ENCODE results near the gene SDCCAG8. TPM values are rescaled to one million over a fixed set of nuclear protein-coding genes. Genes with fewer than 3 reads are reported as not detected.

Gene SDCCAG8
- total RNA-seq, 1 experiment from 2014 or later: 14.0 TPM

- DNase-seq (ENCODE audit: low read depth, low spot score): no peak
- no TSS peak for BruUV-seq (replicated peaks)
- in situ Hi-C loops (cut with HindIII; ENCODE audit: low pct_unique_long_range_greater_than_20kb, low sequenced_read_pairs) (no loop called here), intact Hi-C loops (cut with micrococcal nuclease; ENCODE audit: unreplicated experiment) (no loop called here)
- Histone ChIP-seq H3K36me3 (ENCODE audit: control insufficient read depth, insufficient read depth, low read length) (no peaks in the 10 kb centered on the region), H3K4me3 (ENCODE audit: low read depth in 2 of 2, low read length in 2 of 2) (no peak overlapping the region), H3K27ac (ENCODE audit: low read length) (no peak overlapping the region), H3K27me3 (ENCODE audit: control insufficient read depth, insufficient read depth, low read length) (no peaks in the 10 kb centered on the region), H3K9me3 (ENCODE audit: control insufficient read depth, insufficient read depth, low read depth, low read length) (no peaks in the 10 kb centered on the region), H3K4me1 (ENCODE audit: control insufficient read depth, insufficient read depth, low read length) (no peaks in the 10 kb centered on the region)
- POLR2A ChIA-PET: no interaction called here
- TF ChIP-seq TCF7L2 (IDR thresholded peaks at IDR 0.05; ENCODE audit: low read depth, low read length) (no peak), POLR2AphosphoS5 (IDR thresholded peaks at IDR 0.05; ENCODE audit: low read depth, low read length) (no peak), SIN3A (IDR thresholded peaks at IDR 0.05; ENCODE audit: borderline replicate concordance, insufficient read depth, low read depth, low read length) (no peak)
- TF ChIP-seq, protein P1, sequence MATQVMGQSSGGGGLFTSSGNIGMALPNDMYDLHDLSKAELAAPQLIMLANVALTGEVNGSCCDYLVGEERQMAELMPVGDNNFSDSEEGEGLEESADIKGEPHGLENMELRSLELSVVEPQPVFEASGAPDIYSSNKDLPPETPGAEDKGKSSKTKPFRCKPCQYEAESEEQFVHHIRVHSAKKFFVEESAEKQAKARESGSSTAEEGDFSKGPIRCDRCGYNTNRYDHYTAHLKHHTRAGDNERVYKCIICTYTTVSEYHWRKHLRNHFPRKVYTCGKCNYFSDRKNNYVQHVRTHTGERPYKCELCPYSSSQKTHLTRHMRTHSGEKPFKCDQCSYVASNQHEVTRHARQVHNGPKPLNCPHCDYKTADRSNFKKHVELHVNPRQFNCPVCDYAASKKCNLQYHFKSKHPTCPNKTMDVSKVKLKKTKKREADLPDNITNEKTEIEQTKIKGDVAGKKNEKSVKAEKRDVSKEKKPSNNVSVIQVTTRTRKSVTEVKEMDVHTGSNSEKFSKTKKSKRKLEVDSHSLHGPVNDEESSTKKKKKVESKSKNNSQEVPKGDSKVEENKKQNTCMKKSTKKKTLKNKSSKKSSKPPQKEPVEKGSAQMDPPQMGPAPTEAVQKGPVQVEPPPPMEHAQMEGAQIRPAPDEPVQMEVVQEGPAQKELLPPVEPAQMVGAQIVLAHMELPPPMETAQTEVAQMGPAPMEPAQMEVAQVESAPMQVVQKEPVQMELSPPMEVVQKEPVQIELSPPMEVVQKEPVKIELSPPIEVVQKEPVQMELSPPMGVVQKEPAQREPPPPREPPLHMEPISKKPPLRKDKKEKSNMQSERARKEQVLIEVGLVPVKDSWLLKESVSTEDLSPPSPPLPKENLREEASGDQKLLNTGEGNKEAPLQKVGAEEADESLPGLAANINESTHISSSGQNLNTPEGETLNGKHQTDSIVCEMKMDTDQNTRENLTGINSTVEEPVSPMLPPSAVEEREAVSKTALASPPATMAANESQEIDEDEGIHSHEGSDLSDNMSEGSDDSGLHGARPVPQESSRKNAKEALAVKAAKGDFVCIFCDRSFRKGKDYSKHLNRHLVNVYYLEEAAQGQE (IDR thresholded peaks at IDR 0.05; ENCODE audit: insufficient read depth in 1 of 2, low read depth in 2 of 2, low read length in 1 of 2): no peak
- TF ChIP-seq, protein P2, sequence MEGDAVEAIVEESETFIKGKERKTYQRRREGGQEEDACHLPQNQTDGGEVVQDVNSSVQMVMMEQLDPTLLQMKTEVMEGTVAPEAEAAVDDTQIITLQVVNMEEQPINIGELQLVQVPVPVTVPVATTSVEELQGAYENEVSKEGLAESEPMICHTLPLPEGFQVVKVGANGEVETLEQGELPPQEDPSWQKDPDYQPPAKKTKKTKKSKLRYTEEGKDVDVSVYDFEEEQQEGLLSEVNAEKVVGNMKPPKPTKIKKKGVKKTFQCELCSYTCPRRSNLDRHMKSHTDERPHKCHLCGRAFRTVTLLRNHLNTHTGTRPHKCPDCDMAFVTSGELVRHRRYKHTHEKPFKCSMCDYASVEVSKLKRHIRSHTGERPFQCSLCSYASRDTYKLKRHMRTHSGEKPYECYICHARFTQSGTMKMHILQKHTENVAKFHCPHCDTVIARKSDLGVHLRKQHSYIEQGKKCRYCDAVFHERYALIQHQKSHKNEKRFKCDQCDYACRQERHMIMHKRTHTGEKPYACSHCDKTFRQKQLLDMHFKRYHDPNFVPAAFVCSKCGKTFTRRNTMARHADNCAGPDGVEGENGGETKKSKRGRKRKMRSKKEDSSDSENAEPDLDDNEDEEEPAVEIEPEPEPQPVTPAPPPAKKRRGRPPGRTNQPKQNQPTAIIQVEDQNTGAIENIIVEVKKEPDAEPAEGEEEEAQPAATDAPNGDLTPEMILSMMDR (IDR thresholded peaks at IDR 0.05): no peak
- CTCF ChIA-PET: no interaction called here
- no peak for ATAC-seq
These were observed 217.6 kb downstream of the SDCCAG8 start for GRCh38 chr1:243473227-243474135.

GRCh38 chr1:243474136-243474881 lies 218.5 kb downstream of the SDCCAG8 start:
- ChIA-PET CTCF (no interaction called here), POLR2A (no interaction called here)
- no TSS peak for BruUV-seq (replicated peaks)
- no peak overlapping the region for H3K27ac ChIP-seq (ENCODE audit: low read length)
- DNase-seq (ENCODE audit: low read depth, low spot score) (no peak), ATAC-seq (no peak)
- TF ChIP-seq POLR2AphosphoS5 (IDR thresholded peaks at IDR 0.05; ENCODE audit: low read depth, low read length): no peak
- TF ChIP-seq, protein P1 (IDR thresholded peaks at IDR 0.05; ENCODE audit: insufficient read depth in 1 of 2, low read depth in 2 of 2, low read length in 1 of 2): no peak
- no peak for TF ChIP-seq SIN3A (IDR thresholded peaks at IDR 0.05; ENCODE audit: borderline replicate concordance, insufficient read depth, low read depth, low read length)
- TF ChIP-seq TCF7L2 (IDR thresholded peaks at IDR 0.05; ENCODE audit: low read depth, low read length): no peak
- TF ChIP-seq, protein P2 (IDR thresholded peaks at IDR 0.05): no peak
- H3K36me3 ChIP-seq (ENCODE audit: control insufficient read depth, insufficient read depth, low read length): no peaks in the 10 kb centered on the region
- H3K4me3 ChIP-seq (ENCODE audit: low read depth in 2 of 2, low read length in 2 of 2): no peak overlapping the region
- no peaks in the 10 kb centered on the region for H3K27me3 ChIP-seq (ENCODE audit: control insufficient read depth, insufficient read depth, low read length)
- in situ Hi-C loops (cut with HindIII; ENCODE audit: low pct_unique_long_range_greater_than_20kb, low sequenced_read_pairs): no loop called here
- H3K9me3 ChIP-seq (ENCODE audit: control insufficient read depth, insufficient read depth, low read depth, low read length): no peaks in the 10 kb centered on the region
- no peaks in the 10 kb centered on the region for H3K4me1 ChIP-seq (ENCODE audit: control insufficient read depth, insufficient read depth, low read length)
- intact Hi-C loops (cut with micrococcal nuclease; ENCODE audit: unreplicated experiment): no loop called here
